ENCODE measurements around the gene OR2T6.

OR2T6 gene, protein sequence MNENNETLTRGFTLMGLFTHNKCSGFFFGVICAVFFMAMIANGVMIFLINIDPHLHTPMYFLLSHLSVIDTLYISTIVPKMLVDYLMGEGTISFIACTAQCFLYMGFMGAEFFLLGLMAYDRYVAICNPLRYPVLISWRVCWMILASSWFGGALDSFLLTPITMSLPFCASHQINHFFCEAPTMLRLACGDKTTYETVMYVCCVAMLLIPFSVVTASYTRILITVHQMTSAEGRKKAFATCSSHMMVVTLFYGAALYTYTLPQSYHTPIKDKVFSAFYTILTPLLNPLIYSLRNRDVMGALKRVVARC

DNA sequence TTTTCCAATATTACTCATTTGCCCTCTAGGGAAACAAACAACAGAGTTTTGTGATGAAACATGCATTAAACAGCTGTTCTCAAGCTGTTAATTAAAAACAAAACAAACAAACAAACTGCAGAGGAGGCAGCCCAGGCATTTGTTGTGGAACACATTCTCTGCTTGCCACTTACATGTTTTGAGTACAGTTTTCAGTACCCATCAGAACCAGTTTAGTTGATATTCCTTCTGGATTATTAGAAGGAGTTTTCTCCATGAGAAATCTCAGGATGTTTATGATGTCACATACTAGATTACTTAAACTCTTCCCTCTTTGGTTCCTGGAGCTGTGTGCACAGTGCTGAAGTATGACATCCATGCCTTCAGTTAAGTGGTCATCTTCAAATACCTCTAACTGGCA lies at the start of gene OR2T6:
TSS of gene OR2T6 (plus strand) at position 301 of the 400 bp plus-strand sequence. CDS start 11,863 bp downstream, outside the sequence.
- H3K4me3 ChIP-seq (ENCODE audit: low read length), result no peak within 1 kb of the TSS
- H3K27me3 ChIP-seq (ENCODE audit: control insufficient read depth, insufficient read depth, low read length), result no peaks in the 10 kb centered on the region
- peaks cover 3% of the 10 kb centered on the region for H3K9me3 ChIP-seq (ENCODE audit: control insufficient read depth, insufficient read depth, low read length)
- no peaks in the 10 kb centered on the region for H3K4me1 ChIP-seq (ENCODE audit: control insufficient read depth, insufficient read depth, low read length)
- H3K27ac ChIP-seq (ENCODE audit: low read length), result no peak within 1 kb of the TSS
- no peaks in the 10 kb centered on the region for H3K36me3 ChIP-seq (ENCODE audit: control insufficient read depth, insufficient read depth, low read length)
- no peak for DNase-seq (ENCODE audit: low read depth, low spot score)

DNA sequence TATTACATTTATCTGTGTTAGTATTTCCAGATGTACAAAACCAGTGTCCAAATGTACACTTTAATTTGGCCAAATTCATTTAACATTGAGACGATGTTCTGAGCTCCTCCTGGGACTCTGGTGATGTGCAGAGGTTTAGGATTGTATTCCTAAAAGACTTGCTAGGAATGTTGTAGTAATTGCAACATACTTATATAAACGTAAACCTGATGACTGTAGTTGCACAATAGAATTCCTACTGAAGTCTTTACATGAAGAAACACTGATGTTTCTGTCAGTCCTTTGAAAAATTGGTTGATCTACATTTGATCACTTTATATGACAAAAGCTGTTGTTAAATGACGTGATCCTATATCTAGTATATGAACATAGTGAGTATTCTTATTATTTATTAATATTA lies 32.1 kb upstream of the OR2T6 start:
- WGBS (ENCODE audit: insufficient coverage, insufficient read length), result no CpG with 5 or more reads among the region's 3 CpGs
- DNase-seq (ENCODE audit: low read depth, low spot score), result no peak
- H3K36me3 ChIP-seq (ENCODE audit: control insufficient read depth, insufficient read depth, low read length), result no peaks in the 10 kb centered on the region
- H3K4me3 ChIP-seq (ENCODE audit: low read length), result no peak overlapping the region
- H3K4me1 ChIP-seq (ENCODE audit: control insufficient read depth, insufficient read depth, low read length), result no peaks in the 10 kb centered on the region
- no peak overlapping the region for H3K27ac ChIP-seq (ENCODE audit: low read length)
- H3K27me3 ChIP-seq (ENCODE audit: control insufficient read depth, insufficient read depth, low read length), result no peaks in the 10 kb centered on the region
- H3K9me3 ChIP-seq (ENCODE audit: control insufficient read depth, insufficient read depth, low read length), result no peaks in the 10 kb centered on the region; the same call in 1 of the 2 replicates

DNA sequence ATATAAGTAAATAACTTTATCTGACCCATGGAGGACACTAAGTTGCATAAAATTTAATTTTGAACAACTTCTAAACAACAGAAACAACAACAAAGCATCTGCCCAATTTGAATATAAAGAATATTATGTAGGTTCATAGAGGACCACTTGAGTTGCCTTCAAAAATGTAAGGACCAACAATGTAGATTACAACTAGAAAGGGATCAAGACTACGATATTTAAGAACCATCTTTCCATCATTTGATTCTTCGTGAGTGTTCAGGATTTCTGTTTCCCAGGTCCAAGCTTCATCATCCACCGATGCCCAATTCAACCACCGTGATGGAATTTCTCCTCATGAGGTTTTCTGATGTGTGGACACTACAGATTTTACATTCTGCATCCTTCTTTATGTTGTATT lies 27.1 kb upstream of the OR2T6 start, which contains the start of gene OR14C36:
TSS of gene OR14C36 (plus strand) at position 301 of the 400 bp plus-strand sequence. CDS start at position 301, 0 bp downstream.
- Histone ChIP-seq H3K27me3 (ENCODE audit: control insufficient read depth, insufficient read depth, low read length) (no peaks in the 10 kb centered on the region), H3K36me3 (ENCODE audit: control insufficient read depth, insufficient read depth, low read length) (no peaks in the 10 kb centered on the region), H3K4me3 (ENCODE audit: low read length) (no peak within 1 kb of the TSS), H3K27ac (ENCODE audit: low read length) (no peak within 1 kb of the TSS), H3K4me1 (ENCODE audit: control insufficient read depth, insufficient read depth, low read length) (no peaks in the 10 kb centered on the region), H3K9me3 (ENCODE audit: control insufficient read depth, insufficient read depth, low read length) (peaks cover 3% of the 10 kb centered on the region)
- WGBS (ENCODE audit: insufficient coverage, insufficient read length), result no CpG with 5 or more reads among the region's 4 CpGs
- DNase-seq (ENCODE audit: low read depth, low spot score), result no peak

DNA sequence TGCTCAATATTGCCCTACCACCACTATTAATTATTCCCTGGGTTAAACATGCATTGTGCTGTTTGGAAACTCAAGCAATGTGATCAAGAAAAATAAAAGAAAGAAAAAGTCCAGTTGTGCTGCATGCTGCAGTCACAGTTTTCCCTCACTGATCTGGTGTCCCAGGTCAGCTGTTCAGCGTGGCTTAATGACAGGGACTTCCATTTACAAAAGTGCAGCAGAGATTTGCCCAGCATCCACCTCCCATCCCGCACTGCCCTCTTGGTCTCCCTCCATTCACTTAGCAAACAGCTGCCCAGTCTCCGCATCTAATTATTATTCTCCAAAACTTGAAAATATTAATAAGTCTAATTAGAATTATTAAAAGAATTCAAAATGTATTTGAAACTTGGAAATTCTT lies 16.1 kb upstream of the OR2T6 start:
- no peak overlapping the region for H3K27ac ChIP-seq (ENCODE audit: low read length)
- H3K9me3 ChIP-seq (ENCODE audit: control insufficient read depth, insufficient read depth, low read length), result peaks cover 6% of the 10 kb centered on the region
- no CpG with 5 or more reads among the region's 3 CpGs for whole genome bisulfite sequencing (ENCODE audit: insufficient coverage, insufficient read length)
- no peaks in the 10 kb centered on the region for H3K36me3 ChIP-seq (ENCODE audit: control insufficient read depth, insufficient read depth, low read length)
- no peaks in the 10 kb centered on the region for H3K27me3 ChIP-seq (ENCODE audit: control insufficient read depth, insufficient read depth, low read length)
- no peak overlapping the region for H3K4me3 ChIP-seq (ENCODE audit: low read length)
- DNase-seq (ENCODE audit: low read depth, low spot score), result no peak
- H3K4me1 ChIP-seq (ENCODE audit: control insufficient read depth, insufficient read depth, low read length), result no peaks in the 10 kb centered on the region

DNA sequence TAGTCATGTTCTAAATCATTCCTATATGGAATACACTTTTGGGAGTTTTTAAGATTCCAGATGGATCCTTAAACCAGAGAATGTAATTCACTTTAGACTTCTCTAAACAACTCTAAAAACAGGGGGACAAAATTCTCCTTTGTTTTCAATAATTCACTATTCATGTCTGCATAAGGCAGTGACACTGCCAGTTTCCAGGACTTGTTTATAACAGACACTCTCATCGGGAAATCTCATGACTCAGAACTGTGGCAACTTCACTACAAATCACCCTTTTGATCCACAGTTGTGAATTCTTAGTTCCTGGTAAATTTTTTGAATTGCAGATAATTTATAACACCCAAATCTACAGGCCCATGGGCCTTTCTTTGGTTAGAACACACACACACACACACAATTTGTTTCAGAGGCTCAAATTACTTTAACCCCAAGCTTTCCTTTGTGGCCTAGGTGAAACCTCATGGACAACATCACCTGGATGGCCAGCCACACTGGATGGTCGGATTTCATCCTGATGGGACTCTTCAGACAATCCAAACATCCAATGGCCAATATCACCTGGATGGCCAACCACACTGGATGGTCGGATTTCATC lies 14.3 kb upstream of the OR2T6 start, which contains the start of gene OR2T4:
TSS of gene OR2T4 (plus strand) at position 545 of the 595 bp plus-strand sequence. CDS start at position 545, 0 bp downstream.
- no CpG with 5 or more reads among the region's 3 CpGs for WGBS (ENCODE audit: insufficient coverage, insufficient read length)
- no peak for DNase-seq (ENCODE audit: low read depth, low spot score)
- no peaks in the 10 kb centered on the region for H3K36me3 ChIP-seq (ENCODE audit: control insufficient read depth, insufficient read depth, low read length)
- H3K4me3 ChIP-seq (ENCODE audit: low read length), result no peak within 1 kb of the TSS
- peaks cover 8% of the 10 kb centered on the region for H3K9me3 ChIP-seq (ENCODE audit: control insufficient read depth, insufficient read depth, low read length)
- no peak within 1 kb of the TSS for H3K27ac ChIP-seq (ENCODE audit: low read length)
- no peaks in the 10 kb centered on the region for H3K27me3 ChIP-seq (ENCODE audit: control insufficient read depth, insufficient read depth, low read length)
- H3K4me1 ChIP-seq (ENCODE audit: control insufficient read depth, insufficient read depth, low read length), result no peaks in the 10 kb centered on the region

DNA sequence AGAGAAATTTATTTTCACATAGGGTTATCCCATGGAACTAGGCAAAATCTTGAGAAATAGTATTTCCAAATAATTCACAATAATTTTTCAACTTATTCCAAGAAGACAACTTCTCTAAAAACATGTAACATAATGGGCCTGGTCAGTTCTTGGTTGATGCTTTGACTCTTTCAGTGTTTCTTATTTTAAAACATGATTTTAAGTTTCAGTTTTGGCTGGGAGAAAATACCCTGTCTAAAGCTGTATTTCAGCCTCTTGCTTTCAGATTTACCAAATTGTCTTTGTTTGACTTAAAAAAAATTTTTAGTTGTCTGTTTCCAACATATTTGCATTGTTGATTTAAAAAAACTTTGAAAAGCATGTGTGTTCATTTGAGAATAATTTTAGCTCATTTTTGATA lies 8.9 kb upstream of the OR2T6 start:
- Histone ChIP-seq H3K4me3 (ENCODE audit: low read length) (no peak overlapping the region), H3K27ac (ENCODE audit: low read length) (no peak overlapping the region), H3K27me3 (ENCODE audit: control insufficient read depth, insufficient read depth, low read length) (no peaks in the 10 kb centered on the region), H3K36me3 (ENCODE audit: control insufficient read depth, insufficient read depth, low read length) (no peaks in the 10 kb centered on the region), H3K9me3 (ENCODE audit: control insufficient read depth, insufficient read depth, low read length) (peaks cover 7% of the 10 kb centered on the region), H3K4me1 (ENCODE audit: control insufficient read depth, insufficient read depth, low read length) (no peaks in the 10 kb centered on the region)
- DNase-seq (ENCODE audit: low read depth, low spot score), result no peak

DNA sequence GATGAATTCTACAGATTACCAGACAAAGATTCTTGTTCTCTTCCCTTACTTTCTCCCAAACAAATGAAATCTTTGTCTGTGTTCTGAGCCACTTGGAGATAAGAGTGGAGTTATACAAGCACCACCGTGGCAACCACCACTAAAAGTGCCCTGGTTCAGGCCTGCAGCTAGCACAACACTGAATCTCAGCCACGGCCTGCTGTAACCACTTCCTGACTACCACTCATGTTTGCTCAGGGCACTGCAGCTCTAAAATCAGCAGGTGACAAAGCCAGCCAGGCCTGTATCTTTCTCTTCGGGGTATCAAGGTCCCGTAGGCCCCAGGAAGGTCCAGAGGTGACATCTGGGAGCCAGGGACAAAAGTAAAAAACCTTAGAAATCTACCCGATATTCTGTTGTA lies 3.2 kb upstream of the OR2T6 start:
- no CpG with 5 or more reads among the region's 5 CpGs for WGBS (ENCODE audit: insufficient coverage, insufficient read length)

DNA sequence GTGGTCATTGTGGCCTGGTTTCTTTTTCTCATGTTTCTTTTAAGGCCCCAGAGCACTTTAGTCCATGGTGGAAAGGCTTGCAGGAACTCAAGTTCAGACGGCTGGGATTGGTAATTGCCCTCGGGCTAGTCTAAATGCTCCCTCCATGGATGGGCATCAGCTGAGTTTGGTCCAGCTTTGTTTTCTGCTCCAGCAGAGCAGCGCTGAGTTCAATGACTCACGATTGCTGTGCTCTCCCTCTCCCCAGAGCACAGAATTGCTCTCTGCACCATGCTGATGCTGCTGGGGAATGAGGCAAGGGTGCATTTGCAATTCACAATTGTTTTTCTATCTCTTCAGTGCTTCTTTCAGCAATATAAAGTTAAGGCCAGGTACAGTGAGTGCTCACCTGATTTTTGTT lies 1.8 kb upstream of the OR2T6 start:
- no peaks in the 10 kb centered on the region for H3K36me3 ChIP-seq (ENCODE audit: control insufficient read depth, insufficient read depth, low read length)
- DNase-seq (ENCODE audit: low read depth, low spot score), result no peak
- H3K9me3 ChIP-seq (ENCODE audit: control insufficient read depth, insufficient read depth, low read length), result peaks cover 3% of the 10 kb centered on the region
- H3K4me1 ChIP-seq (ENCODE audit: control insufficient read depth, insufficient read depth, low read length), result no peaks in the 10 kb centered on the region
- H3K27me3 ChIP-seq (ENCODE audit: control insufficient read depth, insufficient read depth, low read length), result no peaks in the 10 kb centered on the region
- WGBS (ENCODE audit: insufficient coverage, insufficient read length), result no CpG with 5 or more reads among the region's 4 CpGs
- H3K4me3 ChIP-seq (ENCODE audit: low read length), result no peak overlapping the region
- no peak overlapping the region for H3K27ac ChIP-seq (ENCODE audit: low read length)

More for the DNA sequence above, 3.2 kb upstream of the OR2T6 start:
- Histone ChIP-seq H3K27ac (ENCODE audit: low read length) (no peak overlapping the region), H3K27me3 (ENCODE audit: control insufficient read depth, insufficient read depth, low read length) (no peaks in the 10 kb centered on the region), H3K4me1 (ENCODE audit: control insufficient read depth, insufficient read depth, low read length) (no peaks in the 10 kb centered on the region), H3K4me3 (ENCODE audit: low read length) (no peak overlapping the region), H3K9me3 (ENCODE audit: control insufficient read depth, insufficient read depth, low read length) (peaks cover 5% of the 10 kb centered on the region), H3K36me3 (ENCODE audit: control insufficient read depth, insufficient read depth, low read length) (no peaks in the 10 kb centered on the region)
- DNase-seq (ENCODE audit: low read depth, low spot score), result no peak

DNA sequence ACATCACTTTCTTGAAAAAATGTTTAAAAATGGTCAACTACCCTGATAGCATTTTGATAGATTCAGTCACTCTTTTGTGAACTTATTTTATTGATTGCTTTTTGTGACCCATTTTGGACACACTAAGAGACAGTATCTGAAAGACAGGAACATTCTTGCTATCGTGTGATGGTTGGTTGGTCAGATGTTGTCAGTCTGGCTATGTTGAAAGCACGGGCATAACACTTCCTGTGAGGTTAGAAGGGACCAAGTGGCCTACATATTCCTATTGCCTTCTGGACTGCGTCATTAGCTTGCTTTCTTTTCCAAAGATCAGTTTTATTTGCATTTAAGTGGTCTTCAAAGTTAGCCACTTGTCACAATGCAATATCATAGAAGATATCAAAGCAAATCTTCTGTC lies 1.4 kb downstream of the OR2T6 start:
- Histone ChIP-seq H3K9me3 (ENCODE audit: control insufficient read depth, insufficient read depth, low read length) (peaks cover 3% of the 10 kb centered on the region), H3K4me1 (ENCODE audit: control insufficient read depth, insufficient read depth, low read length) (no peaks in the 10 kb centered on the region), H3K4me3 (ENCODE audit: low read length) (no peak overlapping the region), H3K36me3 (ENCODE audit: control insufficient read depth, insufficient read depth, low read length) (no peaks in the 10 kb centered on the region), H3K27me3 (ENCODE audit: control insufficient read depth, insufficient read depth, low read length) (no peaks in the 10 kb centered on the region), H3K27ac (ENCODE audit: low read length) (no peak overlapping the region)
- WGBS (ENCODE audit: insufficient coverage, insufficient read length), result no CpG with 5 or more reads among the region's 3 CpGs
- DNase-seq (ENCODE audit: low read depth, low spot score), result no peak

DNA sequence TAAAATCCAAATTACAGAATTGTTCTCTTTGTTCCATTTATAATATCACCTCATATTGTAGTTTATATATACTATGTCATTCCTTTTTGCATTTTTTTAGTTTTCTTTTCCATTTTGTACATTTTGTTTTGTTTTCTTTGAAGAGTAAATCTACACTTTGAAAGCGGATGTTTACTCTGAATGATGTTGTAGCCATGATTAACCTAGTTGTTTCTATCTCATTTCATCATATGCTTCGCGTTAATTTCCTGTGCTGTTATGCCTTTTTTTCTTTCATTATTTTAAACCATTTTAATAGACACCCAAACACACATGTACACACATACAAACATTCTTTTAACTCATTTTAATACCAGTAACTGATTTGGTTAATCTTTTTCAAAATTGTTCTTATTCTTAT lies 5.3 kb downstream of the OR2T6 start:
- H3K9me3 ChIP-seq (ENCODE audit: control insufficient read depth, insufficient read depth, low read length), result peaks cover 3% of the 10 kb centered on the region
- no peak overlapping the region for H3K4me3 ChIP-seq (ENCODE audit: low read length)
- no CpG with 5 or more reads among the region's 3 CpGs for WGBS (ENCODE audit: insufficient coverage, insufficient read length)
- no peak overlapping the region for H3K27ac ChIP-seq (ENCODE audit: low read length)
- H3K36me3 ChIP-seq (ENCODE audit: control insufficient read depth, insufficient read depth, low read length), result no peaks in the 10 kb centered on the region
- no peak for DNase-seq (ENCODE audit: low read depth, low spot score)
- no peaks in the 10 kb centered on the region for H3K4me1 ChIP-seq (ENCODE audit: control insufficient read depth, insufficient read depth, low read length)
- H3K27me3 ChIP-seq (ENCODE audit: control insufficient read depth, insufficient read depth, low read length), result no peaks in the 10 kb centered on the region

DNA sequence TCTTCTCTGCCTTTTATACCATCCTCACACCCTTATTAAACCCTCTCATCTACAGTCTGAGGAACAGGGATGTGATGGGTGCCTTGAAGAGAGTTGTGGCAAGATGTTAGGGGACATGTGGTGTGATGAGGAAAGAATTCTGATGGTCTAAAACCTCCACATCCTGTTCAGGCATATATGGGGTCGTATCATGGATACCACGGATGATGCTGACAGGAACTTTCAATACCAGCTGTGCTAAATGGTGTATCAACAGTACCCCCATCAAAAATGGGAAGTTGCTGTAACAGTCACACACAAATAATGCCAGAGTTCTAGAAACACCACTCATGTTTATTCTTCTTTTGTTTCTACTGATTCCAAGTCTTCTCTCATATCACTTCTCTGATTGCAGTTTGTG lies 12.9 kb downstream of the OR2T6 start:
- Histone ChIP-seq H3K27me3 (ENCODE audit: control insufficient read depth, insufficient read depth, low read length) (no peaks in the 10 kb centered on the region), H3K9me3 (ENCODE audit: control insufficient read depth, insufficient read depth, low read length) (peaks cover 9% of the 10 kb centered on the region), H3K4me3 (ENCODE audit: low read length) (no peak overlapping the region), H3K27ac (ENCODE audit: low read length) (no peak overlapping the region), H3K4me1 (ENCODE audit: control insufficient read depth, insufficient read depth, low read length) (no peaks in the 10 kb centered on the region), H3K36me3 (ENCODE audit: control insufficient read depth, insufficient read depth, low read length) (no peaks in the 10 kb centered on the region)
- no CpG with 5 or more reads among the region's 2 CpGs for WGBS (ENCODE audit: insufficient coverage, insufficient read length)
- DNase-seq (ENCODE audit: low read depth, low spot score), result no peak
